Measurements from ENCODE around the gene SH2D5.

DNA sequence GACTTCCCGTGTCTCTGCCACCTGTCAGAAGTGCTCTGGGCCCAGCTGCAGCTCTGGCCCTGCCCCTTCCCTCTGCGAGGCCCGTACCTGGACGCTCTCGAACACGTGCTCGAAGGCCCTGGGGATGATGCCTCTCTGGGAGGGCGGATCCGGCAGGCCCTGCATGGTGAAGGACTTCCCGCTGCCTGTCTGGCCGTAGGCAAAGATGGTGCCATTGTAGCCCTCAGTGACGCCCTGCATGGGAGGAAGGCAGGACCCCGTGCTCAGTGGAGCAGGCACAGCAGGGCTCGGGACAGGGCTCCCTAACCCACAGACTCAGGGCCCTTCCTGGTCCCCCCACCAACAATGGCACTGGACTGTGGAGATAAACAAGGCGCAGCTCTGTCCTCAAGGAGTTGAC is 17.1 kb downstream of the SH2D5 start:
- TF ChIP-seq, protein P1, sequence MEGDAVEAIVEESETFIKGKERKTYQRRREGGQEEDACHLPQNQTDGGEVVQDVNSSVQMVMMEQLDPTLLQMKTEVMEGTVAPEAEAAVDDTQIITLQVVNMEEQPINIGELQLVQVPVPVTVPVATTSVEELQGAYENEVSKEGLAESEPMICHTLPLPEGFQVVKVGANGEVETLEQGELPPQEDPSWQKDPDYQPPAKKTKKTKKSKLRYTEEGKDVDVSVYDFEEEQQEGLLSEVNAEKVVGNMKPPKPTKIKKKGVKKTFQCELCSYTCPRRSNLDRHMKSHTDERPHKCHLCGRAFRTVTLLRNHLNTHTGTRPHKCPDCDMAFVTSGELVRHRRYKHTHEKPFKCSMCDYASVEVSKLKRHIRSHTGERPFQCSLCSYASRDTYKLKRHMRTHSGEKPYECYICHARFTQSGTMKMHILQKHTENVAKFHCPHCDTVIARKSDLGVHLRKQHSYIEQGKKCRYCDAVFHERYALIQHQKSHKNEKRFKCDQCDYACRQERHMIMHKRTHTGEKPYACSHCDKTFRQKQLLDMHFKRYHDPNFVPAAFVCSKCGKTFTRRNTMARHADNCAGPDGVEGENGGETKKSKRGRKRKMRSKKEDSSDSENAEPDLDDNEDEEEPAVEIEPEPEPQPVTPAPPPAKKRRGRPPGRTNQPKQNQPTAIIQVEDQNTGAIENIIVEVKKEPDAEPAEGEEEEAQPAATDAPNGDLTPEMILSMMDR (conservative IDR thresholded peaks at IDR 0.05; ENCODE audit: low read depth, low read length) = no peak
- TF ChIP-seq EZH2 (IDR thresholded peaks at IDR 0.05; ENCODE audit: borderline replicate concordance, low read depth, low read length, poor library complexity, severe bottlenecking) = no peak

All from A673 (cell line).